GM04504 (cell line): Measurements from ENCODE around the gene CDH4.

Experiments
- DNase-seq: peaks from one replicate; pipeline ENCODE4 v3.0.0-alpha.2; 2012; ENCODE audit warnings: low read depth

The CDH4 gene

GRCh38 chr20:61357119-61357518 is 105.1 kb downstream of the CDH4 start:
- no peak for DNase-seq

DNA sequence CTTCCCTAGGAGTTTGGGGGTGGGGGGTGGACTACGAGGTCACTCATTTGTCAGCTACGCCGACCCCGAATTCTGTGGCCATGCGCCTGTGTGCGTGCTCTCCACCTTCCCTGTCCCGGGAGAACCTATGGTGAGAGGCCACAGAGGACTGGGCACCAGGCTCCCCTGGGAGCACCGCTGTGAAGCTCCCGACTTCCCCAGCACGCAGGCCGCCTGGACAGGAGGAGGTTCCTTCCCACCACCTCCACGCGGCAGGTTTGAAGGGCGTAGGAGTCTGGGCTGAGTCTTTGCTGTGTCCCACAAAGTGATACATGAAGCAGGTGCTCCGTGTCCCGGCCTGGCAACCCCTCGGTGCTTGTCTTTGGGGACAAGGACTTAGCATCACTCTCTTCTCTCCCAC is 107.2 kb downstream of the CDH4 start:
- DNase-seq, result no peak

GRCh38 chr20:61360296-61360695 is 108.2 kb downstream of the CDH4 start:
- no peak for DNase-seq

- DNase-seq, result no peak
These were observed 108.9 kb downstream of the CDH4 start for GRCh38 chr20:61360940-61361339.

DNA sequence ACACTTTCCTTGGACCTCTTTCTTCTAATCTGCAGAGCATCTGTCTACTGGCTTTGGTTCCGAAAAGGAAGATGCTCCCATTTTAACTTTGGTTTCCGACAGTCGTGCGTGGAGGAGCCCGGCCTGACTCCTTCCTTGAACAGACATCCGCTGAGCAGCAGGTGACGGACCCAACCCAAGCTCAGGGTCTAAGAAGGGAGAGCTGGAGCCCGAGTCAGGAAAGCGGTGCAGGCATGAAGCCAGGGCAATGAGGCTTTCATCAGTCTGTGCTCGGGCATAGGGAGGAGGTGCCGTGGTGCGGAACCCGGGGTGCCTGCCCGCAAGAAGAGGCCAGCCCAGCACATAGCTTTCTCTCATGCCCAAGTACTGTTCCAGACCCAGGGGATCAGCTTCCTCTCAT is 109.4 kb downstream of the CDH4 start:
- DNase-seq, result no peak

DNA sequence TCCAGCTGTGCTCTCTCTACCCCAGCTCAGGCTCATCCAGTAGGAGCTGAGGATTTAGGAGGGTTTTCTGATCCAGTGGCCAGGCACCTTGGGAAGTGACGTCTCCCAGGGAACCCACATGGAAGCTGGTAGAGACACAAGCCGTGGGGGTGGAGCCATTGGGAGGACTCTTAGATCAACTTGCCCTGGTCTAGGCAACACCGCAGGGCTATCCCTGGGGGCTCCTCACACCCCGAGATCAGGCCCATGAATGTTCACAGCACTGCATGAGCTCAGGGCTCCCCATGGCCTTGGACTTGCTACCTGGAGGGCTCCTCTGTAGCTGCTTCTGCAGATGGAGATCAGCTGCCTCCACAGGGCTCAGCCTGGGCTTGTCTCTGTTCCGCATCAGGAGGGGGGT is 112.1 kb downstream of the CDH4 start:
- DNase-seq, result no peak

- no peak for DNase-seq
These were observed 114.9 kb downstream of the CDH4 start for GRCh38 chr20:61366914-61367313.

DNA sequence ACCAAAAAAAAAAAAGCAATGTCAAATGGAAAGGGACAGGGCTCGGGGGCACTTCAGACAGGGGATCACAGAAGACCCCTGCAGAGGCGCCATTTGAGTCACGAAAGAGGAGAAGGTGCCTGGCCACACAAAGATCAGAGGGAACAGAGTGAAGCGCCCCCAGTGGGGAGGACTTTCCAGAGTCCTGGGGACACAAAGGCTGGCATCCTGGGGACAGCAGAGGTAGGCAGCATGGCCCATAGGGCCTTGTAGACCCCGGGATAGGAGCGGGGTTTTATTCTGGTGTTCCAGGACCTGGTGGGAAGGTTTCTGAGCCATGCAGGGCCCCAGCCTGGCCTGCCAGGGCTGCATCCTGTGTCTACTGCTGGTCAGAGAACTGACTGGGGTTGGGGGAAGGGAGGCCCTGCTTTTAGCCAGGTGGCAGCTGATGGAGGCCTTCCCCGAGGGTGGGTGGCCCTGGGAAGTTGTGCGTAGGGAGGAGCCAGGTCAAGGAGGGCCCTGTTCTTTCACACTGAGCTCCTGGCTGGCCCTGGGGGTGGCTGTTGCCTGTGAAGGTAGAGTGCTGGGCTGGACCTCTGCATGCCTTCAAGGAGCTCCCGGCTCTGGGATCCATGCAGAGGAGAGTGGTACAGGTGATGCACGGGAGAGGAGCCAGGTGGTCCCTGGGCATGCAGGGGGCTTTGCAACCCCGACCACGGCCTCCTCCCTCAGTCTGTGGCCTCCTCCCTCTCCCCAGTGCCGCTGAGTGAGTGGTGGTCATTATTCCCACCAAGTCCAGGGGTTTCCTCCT is 117.9 kb downstream of the CDH4 start:
- no peak for DNase-seq

DNA sequence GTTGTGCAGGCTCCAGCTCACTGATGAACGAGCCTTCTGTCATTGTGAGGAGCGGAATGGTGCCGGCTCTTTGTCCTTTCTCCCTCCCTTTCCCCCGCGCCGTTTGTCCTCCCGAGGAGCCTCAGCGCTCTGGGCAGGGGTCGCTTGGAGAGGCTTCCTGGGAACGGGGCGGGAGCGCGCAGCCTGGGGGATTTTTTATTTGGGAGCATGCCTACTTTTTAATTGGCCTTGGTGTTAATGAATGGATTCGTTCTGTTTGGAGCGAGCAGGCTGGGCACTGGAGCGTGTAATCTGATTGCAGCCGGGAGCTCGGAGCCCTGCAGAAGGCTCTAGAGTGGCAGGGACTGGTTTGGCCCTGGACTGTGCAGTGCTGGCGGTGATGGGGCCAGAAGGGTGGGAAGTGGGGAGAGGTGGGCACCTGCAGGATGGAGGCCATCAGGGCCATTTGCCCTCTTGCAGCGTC is 118.8 kb downstream of the CDH4 start:
- no peak for DNase-seq

GRCh38 chr20:61371501-61372136 is 119.6 kb downstream of the CDH4 start:
- no peak for DNase-seq

DNA sequence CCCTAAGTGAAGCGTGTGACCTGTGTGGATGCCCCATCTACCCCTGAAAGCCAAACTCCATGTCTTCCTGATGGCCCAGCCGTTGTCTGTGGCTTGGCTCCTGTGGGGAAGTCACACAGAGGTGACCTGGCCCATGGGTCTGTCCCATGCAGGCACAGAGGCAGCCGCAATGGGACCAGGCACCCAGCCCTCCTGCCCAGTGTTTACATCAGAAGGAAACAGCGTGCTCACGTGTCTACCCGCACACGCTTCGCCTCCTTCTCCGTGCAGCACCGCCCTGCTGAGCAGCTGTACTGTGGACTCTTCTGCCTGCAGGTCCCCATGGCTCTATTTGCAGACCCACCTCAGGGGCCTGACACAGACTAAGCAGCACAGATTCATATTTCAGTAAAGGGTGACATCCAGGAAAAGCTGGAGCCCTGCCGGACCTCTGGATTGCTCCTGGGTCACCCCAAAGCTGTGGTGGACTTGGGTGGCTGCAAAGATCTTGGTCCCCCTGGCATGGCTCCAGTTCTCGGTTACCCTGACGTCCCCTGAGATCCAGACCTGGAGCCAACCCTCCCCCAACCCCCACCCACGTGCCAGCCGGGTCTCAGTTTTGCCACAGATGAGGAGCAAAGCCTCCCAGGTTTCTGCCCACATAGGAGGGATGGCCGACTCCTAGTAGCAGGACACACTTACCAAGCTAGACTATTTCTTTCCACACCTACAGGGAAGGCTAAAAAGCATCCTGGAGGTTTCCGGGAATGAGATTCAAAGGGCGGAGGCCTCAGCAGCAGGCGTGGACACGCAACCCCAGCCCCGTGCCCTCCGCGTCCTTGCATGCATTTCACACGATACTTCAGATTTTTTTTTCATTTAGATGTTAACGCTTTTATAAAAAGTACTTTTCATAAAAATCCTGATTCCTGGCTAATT is 120.3 kb downstream of the CDH4 start:
- DNase-seq, result no peak

DNA sequence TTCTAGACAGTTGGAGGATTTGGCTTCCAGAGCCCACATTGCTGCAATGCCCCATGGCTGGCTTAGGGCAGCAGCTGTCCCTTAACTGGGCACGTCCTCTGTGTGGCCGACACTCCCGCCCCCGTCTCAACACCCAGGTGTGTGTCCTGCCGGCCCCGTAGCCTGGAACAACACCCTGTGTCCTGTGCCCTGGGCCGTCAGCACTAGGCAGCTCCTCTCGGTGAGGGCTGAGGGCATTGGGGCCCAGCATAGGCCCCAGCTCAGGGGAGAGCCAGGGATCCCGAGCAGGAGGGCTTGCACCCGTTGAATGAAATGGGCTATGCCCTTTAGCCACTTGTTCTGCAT is 121.0 kb downstream of the CDH4 start:
- DNase-seq, result no peak

DNA sequence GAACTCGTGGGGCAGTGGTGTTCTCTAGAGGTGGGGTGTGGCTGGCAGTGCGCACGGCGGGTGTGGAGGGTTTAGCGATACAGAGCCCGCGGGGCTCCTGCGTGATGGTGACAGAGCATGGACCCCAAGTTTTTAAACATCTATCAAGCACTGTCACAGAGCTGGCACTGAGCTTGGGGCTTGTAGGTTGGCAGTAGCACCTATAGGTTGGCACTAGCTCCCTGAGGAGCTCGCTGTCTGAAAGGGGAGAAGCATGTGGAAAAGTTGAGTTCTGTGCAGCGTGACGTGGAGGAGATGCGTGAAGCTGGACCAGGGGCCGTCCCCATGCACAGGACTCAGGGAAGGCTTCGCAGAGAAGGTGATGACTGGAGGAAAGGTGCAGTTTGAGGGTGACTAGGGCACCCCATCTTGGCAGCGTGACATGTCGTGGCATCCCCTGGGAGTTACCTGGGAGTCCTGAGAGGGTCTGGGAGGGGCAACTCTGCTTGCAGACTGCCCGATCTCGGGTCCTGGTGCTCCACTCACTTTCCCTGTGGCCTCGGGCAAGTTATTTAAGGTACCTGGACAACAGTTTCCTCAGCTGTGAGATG is 122.0 kb downstream of the CDH4 start:
- DNase-seq, result no peak

DNA sequence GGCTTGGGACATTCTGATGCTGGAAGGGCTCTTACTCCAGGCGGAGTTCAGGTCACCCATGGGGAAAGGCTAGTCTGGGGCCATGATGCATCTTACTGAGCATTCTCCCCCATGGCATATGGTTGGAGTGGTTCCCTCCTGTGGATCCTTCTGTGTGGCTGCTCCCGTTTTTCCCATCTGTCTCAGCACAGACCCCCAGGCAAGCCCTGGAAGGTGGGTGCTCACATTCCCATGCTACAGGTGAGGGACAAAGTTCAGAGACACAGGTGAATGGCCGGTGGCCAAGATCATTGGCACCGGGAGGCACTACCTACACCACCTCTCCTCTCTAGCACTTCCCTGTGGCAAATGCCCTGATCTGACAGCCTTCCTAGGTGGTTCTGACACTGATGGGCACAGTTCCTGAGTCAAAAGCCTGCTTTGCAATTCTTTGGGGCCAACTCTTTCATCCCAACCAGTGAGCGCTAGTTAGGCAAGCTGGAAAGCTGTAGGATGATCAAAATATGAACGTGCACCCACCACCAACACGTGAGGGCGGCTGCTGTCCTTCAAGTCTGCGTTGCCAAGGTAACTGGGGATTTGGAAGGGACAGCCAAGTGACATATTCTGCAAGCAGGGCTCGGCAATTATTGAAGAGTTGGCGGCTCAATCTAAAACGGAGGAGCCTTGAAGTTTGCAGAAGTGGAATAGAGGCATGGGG is 124.6 kb downstream of the CDH4 start:
- no peak for DNase-seq

DNA sequence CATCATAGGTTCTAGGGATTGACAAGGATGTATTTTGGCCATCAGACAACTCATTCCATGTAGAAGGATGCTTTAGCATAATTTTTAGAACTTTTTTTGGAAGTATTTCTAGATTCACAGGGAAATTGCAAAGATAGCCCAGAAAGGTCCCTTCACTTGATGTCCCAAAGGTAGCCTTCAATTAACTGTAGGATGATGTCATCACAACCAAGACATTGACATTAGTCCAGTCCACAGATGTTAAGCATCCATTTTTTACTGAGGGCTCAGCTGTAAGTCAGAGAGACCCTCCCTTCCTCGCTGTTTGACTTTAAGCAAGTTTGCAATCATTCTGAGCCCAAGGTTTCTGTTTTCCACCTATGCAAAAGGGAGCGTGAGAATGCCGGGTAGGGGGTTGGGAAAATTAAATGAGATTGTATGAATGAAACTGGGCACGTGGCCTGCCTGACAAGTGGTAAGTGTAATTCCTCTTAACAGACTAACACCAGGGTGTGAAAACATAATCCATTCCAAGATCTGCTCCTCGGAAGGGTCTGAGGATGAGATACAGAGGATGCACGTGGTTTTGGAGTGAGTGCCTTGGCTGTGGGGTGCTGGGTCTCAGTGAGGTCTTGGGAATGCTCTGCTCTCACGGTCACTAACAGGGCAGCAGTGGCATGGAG is 126.8 kb downstream of the CDH4 start:
- DNase-seq, result no peak

DNA sequence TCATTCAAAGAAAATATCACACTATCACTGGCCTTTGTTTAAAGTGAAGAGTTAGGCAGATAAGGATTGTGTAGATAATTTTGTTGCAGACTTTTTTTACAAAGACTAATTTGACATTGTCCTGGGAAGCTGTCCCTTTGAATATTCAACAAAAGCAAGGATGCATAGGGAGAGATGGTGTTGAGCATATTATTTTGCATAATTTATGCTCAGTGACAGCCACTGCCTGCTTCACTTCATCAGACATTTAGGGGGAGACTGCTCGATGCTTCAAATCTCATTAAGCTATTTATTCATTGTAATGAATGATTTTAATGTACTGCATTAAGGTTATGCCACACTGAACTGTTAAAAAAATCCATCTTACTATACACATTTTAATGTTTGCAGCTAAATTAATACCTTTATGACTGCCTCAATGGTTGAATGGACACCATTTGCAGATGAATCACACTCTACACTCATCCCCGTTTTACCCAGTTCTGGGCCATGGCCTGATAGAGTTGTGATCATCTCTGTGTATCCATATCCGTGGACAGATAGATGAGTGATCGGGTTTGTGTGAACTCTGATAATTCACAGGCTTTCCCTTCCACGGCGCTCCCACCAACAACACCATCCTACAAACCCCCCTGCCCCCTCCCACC is 128.0 kb downstream of the CDH4 start:
- no peak for DNase-seq

DNA sequence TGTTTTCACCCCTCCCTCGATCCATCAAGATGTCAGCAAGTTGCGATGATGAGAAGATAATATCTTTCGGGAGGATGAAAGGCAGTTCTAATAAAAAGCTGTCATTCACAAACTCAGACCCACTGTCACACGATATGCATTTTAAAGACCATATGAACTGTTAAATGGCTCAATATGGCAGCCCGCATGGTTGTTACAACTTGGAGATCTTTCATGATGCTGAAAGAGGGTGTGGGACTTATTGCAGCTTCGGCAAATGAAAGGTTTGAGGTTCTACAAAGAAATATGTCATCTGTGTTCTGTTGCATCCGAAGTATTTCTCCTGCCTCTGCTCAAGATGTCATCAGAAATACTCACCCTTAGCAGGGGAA is 128.5 kb downstream of the CDH4 start:
- no peak for DNase-seq

- no peak for DNase-seq
These were observed 130.1 kb downstream of the CDH4 start for GRCh38 chr20:61382194-61382593.

- DNase-seq, result no peak
These were observed 133.2 kb downstream of the CDH4 start for GRCh38 chr20:61385296-61385695.

DNA sequence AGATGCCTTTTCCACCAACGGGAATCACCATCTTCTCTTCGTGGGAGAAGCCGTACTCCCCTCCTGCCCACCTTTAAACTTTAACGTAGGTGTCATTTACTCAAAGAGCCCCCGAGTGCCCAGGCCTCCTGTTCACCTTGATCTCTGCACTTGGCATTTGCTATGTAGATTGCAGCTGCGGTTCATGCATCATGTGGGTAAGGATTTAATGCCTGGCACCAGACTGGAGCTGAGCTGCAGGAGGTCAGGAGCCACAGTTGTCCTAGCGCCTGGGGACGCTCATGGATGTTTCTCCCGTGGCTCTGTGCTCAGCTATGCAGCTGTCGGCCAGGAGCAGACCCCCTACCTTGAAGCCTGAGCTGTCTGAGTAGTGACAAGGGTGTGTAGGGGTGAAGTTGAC is 133.7 kb downstream of the CDH4 start:
- DNase-seq, result no peak
